HepG2 (cell line): ENCODE results near the gene IQCM.

Experiments
- POLR2A ChIP-seq, 2 experiments: IDR thresholded peaks; 2 replicates each; pipeline ENCODE4 v1.6.1; 2011; ENCODE audit warnings: low read depth in 2 of 2, low read length in 2 of 2, mild to moderate bottlenecking in 1 of 2, moderate library complexity in 1 of 2; ENCODE audit not compliant: insufficient read depth in 1 of 2
- POLR2AphosphoS5 ChIP-seq: IDR thresholded peaks from 2 replicates; pipeline ENCODE4 v1.6.1; 2012; ENCODE audit warnings: low read depth, low read length
- RAD21 ChIP-seq: fragments of 450-650 bp; formaldehyde crosslinking; IDR thresholded peaks from 2 replicates; pipeline ENCODE4 v1.5.0; 2020; ENCODE audit warnings: mild to moderate bottlenecking
- REST ChIP-seq, 2 experiments: IDR thresholded peaks; 2 replicates each; pipeline ENCODE4 v1.6.1; 2011 to 2012; ENCODE audit warnings: low read length in 2 of 2, borderline replicate concordance in 1 of 2, low read depth in 1 of 2, mild to moderate bottlenecking in 1 of 2, moderate library complexity in 1 of 2
- ZNF20 ChIP-seq: sonication (generic); formaldehyde crosslinking; IDR thresholded peaks from 2 replicates; pipeline ENCODE4 v1.4.0; 2020; ENCODE audit warnings: mild to moderate bottlenecking, moderate library complexity, missing genetic modification reagents

- TF ChIP-seq POLR2AphosphoS5 (no peak), RAD21 (CRISPR knock-in tag) (no peak), POLR2A (IDR thresholded peaks at IDR 0.05; ENCODE audit: insufficient read depth in 1 of 2, low read depth in 2 of 2, low read length in 2 of 2) (no peak), ZNF20 (CRISPR knock-in tag) (no peak), REST (IDR thresholded peaks at IDR 0.05; ENCODE audit: borderline replicate concordance in 1 of 2, low read depth in 1 of 2, low read length in 2 of 2) (no peak)
These were observed 25.3 kb downstream of the IQCM start for GRCh38 chr4:149790172-149790907.
